ENCODE data around the gene FGD3.

Gene FGD3

DNA sequence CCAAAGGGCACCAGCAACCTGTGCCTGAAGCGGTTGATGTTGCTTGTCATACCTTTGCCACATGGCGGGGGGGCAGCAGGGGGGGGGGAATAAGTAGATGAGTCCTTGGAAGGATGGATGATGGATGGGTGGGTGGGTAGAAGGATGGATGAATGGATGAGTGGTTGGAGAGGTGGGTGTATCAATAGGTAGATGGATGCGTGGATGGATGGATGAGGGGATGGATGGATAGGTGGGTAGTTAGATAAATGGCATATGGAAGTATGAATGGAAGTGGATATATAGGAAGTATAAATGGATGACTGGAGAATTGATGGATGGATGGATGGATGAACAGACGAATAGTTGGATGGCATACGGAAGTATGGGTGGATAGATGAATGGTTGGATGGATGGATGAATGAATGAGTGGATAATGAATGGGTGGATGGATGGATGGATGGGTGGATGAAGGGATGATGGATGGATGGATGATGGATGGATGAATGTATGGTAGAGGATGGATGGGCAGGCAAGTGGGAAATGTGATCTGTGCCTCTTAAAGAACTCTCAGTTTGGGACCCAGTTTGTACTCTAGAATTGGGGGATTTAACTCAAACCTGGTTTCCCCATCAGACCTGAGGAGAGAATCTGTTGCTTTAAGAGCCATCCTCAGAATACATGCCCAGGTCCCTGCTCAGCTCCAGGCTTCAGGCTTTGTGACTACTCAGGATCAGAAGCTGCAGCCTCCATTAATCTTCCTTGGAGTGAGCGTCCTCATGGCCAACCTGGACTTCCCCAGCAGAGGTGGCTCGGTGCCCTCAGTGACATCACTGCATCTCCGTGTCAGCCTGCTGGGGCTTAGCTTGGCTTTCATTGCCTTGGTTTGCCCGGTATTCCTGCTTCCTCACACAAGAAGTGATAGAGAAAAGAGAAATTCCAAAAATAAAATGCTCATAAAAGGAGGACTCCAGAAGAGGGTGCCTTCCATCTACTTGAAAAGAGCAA is 83.6 kb downstream of the FGD3 start:
- peaks cover 36% of the 10 kb centered on the region for H3K4me1 ChIP-seq (ENCODE audit: control insufficient read depth, low read length)
- H3K4me2 ChIP-seq (ENCODE audit: low read length) = no peak overlapping the region
- H3K27me3 ChIP-seq (ENCODE audit: control insufficient read depth, low read length) = no peaks in the 10 kb centered on the region
- no peaks in the 10 kb centered on the region for H3F3A ChIP-seq (ENCODE audit: control insufficient read depth, insufficient read depth)
- no peaks in the 10 kb centered on the region for H3K79me2 ChIP-seq (ENCODE audit: control insufficient read depth, low read length)
- no peak overlapping the region for H3K4me3 ChIP-seq (ENCODE audit: low read length)
- H3K9me3 ChIP-seq (ENCODE audit: control insufficient read depth, insufficient read depth, low read length) = no peaks in the 10 kb centered on the region
- H3K36me3 ChIP-seq (ENCODE audit: control insufficient read depth, low read length) = no peaks in the 10 kb centered on the region
- TF ChIP-seq, protein P1, sequence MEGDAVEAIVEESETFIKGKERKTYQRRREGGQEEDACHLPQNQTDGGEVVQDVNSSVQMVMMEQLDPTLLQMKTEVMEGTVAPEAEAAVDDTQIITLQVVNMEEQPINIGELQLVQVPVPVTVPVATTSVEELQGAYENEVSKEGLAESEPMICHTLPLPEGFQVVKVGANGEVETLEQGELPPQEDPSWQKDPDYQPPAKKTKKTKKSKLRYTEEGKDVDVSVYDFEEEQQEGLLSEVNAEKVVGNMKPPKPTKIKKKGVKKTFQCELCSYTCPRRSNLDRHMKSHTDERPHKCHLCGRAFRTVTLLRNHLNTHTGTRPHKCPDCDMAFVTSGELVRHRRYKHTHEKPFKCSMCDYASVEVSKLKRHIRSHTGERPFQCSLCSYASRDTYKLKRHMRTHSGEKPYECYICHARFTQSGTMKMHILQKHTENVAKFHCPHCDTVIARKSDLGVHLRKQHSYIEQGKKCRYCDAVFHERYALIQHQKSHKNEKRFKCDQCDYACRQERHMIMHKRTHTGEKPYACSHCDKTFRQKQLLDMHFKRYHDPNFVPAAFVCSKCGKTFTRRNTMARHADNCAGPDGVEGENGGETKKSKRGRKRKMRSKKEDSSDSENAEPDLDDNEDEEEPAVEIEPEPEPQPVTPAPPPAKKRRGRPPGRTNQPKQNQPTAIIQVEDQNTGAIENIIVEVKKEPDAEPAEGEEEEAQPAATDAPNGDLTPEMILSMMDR (IDR thresholded peaks at IDR 0.05; ENCODE audit: low read depth, low read length, poor library complexity, severe bottlenecking) = no peak
- no peak for TF ChIP-seq EZH2phosphoT487 (IDR thresholded peaks at IDR 0.05; ENCODE audit: borderline replicate concordance, low read length)
- H3K9me2 ChIP-seq (replicated peaks; ENCODE audit: control insufficient read depth, low read length) = no peaks in the 10 kb centered on the region
- H4K20me1 ChIP-seq (ENCODE audit: control insufficient read depth, insufficient read depth, low read depth, low read length) = no peaks in the 10 kb centered on the region
- H3K27ac ChIP-seq (ENCODE audit: low read depth, low read length) = no peak overlapping the region

DNA sequence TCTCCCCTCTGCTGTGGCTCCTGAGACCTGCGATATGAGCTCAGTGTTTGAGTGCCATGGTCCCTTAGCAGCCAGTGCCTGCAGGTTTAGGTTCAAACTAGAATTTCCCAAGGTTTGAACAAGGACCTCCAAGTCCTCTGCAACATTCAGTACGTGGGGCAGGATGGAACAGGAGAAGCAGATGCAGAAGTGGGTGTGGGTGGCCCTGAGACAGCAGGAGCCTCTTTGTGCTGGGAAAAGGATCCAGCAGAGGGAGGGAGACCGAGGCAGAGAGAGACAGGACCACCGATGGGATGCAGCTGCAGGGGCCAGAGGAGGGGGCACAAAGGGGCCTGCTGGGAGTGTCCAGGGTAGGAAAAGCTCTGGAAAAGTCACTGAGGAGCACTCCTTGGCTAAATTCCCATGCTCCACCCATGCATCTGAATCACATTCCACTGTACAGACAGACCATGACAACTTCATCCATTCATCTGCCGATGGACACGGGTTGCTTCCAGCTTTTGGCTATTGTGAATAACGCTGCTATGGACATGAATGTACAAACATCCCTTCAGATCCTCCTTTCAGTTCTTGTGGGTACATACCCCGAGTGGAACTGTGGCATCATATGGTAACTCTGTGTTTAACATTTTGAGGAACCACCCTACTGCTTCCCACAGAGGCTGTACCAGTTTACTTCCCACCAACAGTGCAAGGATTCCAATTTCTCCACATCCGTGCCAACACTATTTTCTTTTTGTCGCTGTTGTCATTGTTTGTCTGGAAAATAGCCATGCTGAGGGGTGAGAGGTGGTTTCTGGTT is 84.5 kb downstream of the FGD3 start:
- Histone ChIP-seq H3F3A (ENCODE audit: control insufficient read depth, insufficient read depth) (no peaks in the 10 kb centered on the region), H3K27me3 (ENCODE audit: control insufficient read depth, low read length) (no peaks in the 10 kb centered on the region), H4K20me1 (ENCODE audit: control insufficient read depth, insufficient read depth, low read depth, low read length) (no peaks in the 10 kb centered on the region), H3K4me2 (ENCODE audit: low read length) (no peak overlapping the region), H3K9me2 (replicated peaks; ENCODE audit: control insufficient read depth, low read length) (no peaks in the 10 kb centered on the region), H3K9me3 (ENCODE audit: control insufficient read depth, insufficient read depth, low read length) (no peaks in the 10 kb centered on the region), H3K4me1 (ENCODE audit: control insufficient read depth, low read length) (peaks cover 36% of the 10 kb centered on the region), H3K4me3 (ENCODE audit: low read length) (no peak overlapping the region), H3K36me3 (ENCODE audit: control insufficient read depth, low read length) (no peaks in the 10 kb centered on the region), H3K27ac (ENCODE audit: low read depth, low read length) (no peak overlapping the region), H3K79me2 (ENCODE audit: control insufficient read depth, low read length) (no peaks in the 10 kb centered on the region)
- TF ChIP-seq, protein P1 (IDR thresholded peaks at IDR 0.05; ENCODE audit: low read depth, low read length, poor library complexity, severe bottlenecking) = no peak
- TF ChIP-seq EZH2phosphoT487 (IDR thresholded peaks at IDR 0.05; ENCODE audit: borderline replicate concordance, low read length) = no peak

DNA sequence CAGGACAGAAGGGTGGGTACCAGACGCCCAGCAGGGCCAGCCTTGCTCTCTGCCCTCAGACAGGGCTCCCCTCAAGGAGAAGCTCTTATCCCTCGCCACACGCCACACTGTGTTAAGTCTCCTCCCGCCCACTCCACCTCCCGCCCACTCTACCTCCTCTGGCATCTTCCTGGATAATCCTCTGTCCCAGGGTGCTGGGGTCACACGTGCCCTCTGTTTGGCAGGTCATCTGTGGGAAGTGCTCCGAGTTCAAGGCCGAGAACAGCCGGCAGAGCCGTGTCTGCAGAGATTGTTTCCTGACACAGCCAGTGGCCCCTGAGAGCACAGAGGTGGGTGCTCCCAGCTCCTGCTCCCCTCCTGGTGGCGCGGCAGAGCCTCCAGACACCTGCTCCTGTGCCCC is 85.2 kb downstream of the FGD3 start:
- Histone ChIP-seq H3K4me1 (ENCODE audit: control insufficient read depth, low read length) (peaks cover 33% of the 10 kb centered on the region), H3K9me2 (replicated peaks; ENCODE audit: control insufficient read depth, low read length) (no peaks in the 10 kb centered on the region), H3K9me3 (ENCODE audit: control insufficient read depth, insufficient read depth, low read length) (no peaks in the 10 kb centered on the region), H3K4me3 (ENCODE audit: low read length) (no peak overlapping the region), H3K4me2 (ENCODE audit: low read length) (no peak overlapping the region), H3K36me3 (ENCODE audit: control insufficient read depth, low read length) (no peaks in the 10 kb centered on the region), H4K20me1 (ENCODE audit: control insufficient read depth, insufficient read depth, low read depth, low read length) (no peaks in the 10 kb centered on the region), H3K79me2 (ENCODE audit: control insufficient read depth, low read length) (no peaks in the 10 kb centered on the region), H3K27ac (ENCODE audit: low read depth, low read length) (no peak overlapping the region), H3F3A (ENCODE audit: control insufficient read depth, insufficient read depth) (no peaks in the 10 kb centered on the region), H3K27me3 (ENCODE audit: control insufficient read depth, low read length) (no peaks in the 10 kb centered on the region)
- TF ChIP-seq, protein P1 (IDR thresholded peaks at IDR 0.05; ENCODE audit: low read depth, low read length, poor library complexity, severe bottlenecking) = no peak
- TF ChIP-seq EZH2phosphoT487 (IDR thresholded peaks at IDR 0.05; ENCODE audit: borderline replicate concordance, low read length) = no peak
